CD4-positive, alpha-beta T cell treated with Interleukin-15 for 4 hours (primary cell): Measurements from ENCODE around the gene DYNC2I2.
"Not testable (repeated sequence)": the region's sequence is repeated elsewhere in the genome, so short reads cannot be mapped to it uniquely, and the experiment has no call there.

Experiments used
- DNase-seq: peaks from one replicate; pipeline ENCODE4 v3.0.0-alpha.2; 2020; ENCODE audit warnings: low spot score

The DYNC2I2 gene

GRCh38 chr9:128656416-128657343 lies at the start of gene DYNC2I2:
DYNC2I2 (minus strand) TSS chr9:128656847; CDS start chr9:128656726, 121 bp downstream.
- DNase-seq: peak; percentile 95

DNA sequence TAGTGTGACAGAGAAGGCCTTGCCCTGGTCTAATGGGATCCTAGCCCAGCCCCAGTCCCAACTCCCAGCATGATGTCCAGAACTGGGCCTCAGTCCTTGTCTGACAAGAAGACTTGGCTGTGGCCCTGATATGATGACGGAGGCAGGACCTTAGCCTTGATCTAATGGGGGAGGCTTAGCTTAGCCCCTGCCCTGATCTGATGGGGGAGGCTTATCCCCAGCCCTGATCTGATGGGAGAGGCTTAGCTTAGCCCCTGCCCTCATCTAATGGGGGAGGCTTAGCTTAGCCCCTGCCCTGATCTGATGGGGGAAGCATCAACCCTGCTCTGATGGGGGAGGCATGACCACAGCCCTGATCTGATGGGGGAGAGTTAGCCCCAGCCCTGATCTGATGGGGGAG lies 49.4 kb upstream of the DYNC2I2 start:
- DNase-seq: no peak

- no peak for DNase-seq
These were observed 48.7 kb upstream of the DYNC2I2 start for GRCh38 chr9:128705051-128705965.

- no peak for DNase-seq
These were observed 47.7 kb upstream of the DYNC2I2 start for GRCh38 chr9:128704356-128704670.

GRCh38 chr9:128703616-128704355 lies 47.1 kb upstream of the DYNC2I2 start:
- DNase-seq: no peak

DNA sequence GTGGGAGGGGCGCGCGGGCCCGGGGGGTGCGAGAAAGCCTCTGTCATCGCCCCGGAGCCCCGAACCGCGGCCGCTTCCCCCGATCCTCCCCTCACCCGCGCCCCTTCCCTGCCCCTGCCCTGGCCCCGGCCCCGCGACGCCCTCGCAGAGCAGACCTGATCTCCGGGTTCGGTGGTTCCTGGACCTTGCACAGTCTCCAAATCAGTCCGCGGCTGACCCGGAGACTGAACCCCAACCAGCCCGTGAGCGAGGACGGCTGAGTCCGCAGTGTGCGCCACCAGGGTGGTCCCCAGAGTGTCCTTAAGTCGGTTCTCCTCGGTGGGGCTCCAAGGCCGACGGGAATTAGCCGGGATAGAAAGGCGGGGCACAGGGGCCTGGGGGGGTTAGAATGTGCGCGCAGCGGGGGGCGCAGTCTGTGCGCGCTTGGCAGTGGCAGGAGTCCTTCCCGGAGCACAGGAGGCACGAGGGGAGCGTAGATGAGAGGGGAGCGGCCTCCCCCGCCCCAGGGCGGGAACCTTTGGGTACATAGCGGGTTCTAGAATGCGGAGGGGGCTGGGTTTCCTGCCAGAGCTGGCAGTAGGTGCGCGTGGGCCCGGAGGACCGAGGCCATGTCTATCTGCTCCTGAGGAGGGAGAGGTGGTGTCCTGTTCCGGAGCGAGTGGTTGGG lies 46.4 kb upstream of the DYNC2I2 start:
- no peak for DNase-seq

DNA sequence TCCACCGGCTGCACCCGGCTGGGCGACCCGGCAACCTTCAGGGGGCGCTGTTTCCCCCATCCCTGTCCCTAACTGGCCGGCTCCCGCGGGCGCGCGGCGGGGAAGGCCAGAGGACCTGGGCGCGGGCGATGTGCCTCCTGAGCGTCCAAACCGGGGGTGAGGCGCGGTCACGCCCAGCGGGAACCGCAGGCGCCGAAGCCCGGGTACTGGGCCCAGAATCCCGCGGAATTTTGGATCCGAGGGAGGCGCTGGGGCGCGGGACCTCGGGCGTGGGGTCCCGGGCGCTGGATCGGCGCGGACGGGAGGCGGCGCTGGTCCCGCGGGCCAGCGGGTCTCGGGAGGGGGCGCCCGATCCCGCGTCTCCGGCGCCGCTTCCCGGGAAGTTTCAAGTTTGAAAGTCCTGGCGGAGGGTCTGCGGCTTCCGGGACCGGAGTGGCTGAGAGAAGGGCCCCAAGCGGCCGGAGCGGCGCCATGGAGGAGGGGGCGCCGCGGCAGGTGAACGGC lies 45.9 kb upstream of the DYNC2I2 start, which contains the start of gene PKN3:
Gene PKN3 (plus strand): TSS at position 59 of the 504 bp plus-strand sequence. CDS start 413 bp downstream, at position 472.
- peak; percentile 80 for DNase-seq

DNA sequence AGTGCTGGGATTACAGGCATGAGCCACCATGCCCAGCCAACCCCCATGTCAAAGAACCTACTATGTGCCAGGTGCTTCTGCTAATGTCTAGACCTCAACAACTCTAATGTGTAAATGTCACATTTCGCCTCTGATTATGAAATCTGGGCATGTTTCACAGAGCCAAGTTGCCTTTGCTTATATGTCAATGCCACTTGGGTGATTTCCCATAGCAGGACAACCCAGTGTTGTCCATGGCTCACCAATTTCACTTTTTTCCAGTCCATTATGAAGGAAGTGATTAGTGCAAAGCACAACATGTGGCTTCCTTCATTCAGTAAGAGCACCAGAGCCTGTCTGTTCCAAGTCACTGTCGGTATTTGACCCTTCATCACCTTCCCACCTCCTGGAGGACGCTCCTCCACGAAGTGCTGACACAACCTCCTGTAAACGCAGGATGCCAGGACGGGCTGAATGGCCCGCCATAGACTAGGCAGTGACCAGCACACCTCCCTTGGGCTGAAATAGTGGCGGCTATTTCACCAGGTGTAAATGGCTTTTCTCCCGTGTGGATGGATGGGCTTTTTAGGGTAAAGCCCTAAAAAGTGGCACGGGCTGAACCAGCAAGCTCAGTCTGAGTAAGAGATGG lies 44.7 kb upstream of the DYNC2I2 start:
- DNase-seq: no peak

DNA sequence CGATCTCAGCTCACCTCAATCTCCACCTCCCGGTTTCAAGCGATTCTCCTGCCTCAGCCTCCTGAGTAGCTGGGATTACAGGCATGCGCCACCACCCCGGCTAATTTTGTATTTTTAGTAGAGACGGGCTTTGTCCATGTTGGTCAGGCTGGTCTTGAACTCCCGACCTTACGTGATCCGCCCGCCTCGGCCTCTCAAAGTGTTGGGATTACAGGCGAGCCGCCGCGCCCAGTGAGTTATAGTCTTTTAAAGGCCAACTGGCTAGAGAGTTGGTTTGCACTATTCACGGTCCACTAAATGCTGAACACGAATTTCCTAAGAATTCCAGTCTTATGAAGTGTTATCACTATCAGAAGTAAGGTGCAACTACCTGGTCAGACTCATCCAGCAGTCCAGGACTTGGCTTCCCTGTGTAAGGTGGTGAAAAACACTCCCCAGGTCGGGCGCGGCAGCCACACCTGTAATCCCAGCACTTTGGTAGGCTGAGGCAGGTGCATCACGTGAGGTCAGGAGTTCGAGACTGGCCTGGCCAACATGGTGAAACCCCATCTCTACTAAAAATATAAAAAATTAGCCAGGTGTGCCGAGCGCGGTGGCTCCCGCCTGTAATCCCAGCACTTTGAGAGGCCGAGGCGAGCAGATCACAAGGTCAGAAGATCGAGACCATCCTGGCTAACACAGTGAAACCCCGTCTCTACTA lies 42.6 kb upstream of the DYNC2I2 start:
- DNase-seq: not testable (repeated sequence)

- DNase-seq: no peak
These were observed 40.5 kb upstream of the DYNC2I2 start for GRCh38 chr9:128696923-128697707.

GRCh38 chr9:128694344-128694743 lies 37.7 kb upstream of the DYNC2I2 start:
- DNase-seq: no peak

DNA sequence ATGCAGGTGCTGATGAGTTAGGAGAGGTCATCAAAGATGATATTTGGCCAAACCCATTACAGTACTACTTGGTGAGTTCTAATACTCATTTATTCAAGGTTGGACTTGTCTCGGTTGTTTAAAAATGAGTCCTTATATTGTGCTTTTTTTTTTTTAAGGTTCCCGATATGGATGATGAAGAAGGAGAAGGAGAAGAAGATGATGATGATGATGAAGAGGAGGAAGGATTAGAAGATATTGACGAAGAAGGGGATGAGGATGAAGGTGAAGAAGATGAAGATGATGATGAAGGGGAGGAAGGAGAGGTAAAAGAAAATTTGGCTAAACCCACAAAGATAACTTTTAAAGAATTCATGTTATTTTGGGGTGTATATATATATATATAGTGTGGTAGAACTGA lies 37.1 kb upstream of the DYNC2I2 start:
- not testable (repeated sequence) for DNase-seq

- no peak for DNase-seq
These were observed 34.0 kb upstream of the DYNC2I2 start for GRCh38 chr9:128690684-128691034.

GRCh38 chr9:128689820-128690683 lies 33.4 kb upstream of the DYNC2I2 start:
- DNase-seq: peak; percentile 64

DNA sequence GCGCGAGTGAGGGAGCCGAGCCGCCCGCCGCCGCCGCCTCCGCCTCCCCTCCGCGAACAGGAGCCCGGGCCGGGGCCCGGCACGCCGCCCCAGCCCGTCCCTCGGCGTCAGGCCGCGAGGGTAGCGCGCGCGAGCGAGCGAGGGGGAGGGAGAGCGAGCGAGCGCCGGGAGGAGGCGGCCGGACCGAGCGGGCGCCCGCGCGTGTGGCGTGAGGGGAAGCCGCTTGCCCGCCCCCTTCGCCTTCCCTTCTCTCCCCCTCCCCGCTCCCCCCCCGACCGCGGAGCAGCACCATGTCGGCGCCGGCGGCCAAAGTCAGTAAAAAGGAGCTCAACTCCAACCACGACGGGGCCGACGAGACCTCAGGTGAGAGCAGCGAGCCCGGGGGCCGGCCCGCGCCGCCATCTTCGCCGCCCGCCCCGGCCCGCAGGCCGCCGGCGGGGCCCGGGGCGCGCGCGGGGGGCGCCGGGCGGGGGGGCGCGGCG lies 32.7 kb upstream of the DYNC2I2 start:
- no peak for DNase-seq

DNA sequence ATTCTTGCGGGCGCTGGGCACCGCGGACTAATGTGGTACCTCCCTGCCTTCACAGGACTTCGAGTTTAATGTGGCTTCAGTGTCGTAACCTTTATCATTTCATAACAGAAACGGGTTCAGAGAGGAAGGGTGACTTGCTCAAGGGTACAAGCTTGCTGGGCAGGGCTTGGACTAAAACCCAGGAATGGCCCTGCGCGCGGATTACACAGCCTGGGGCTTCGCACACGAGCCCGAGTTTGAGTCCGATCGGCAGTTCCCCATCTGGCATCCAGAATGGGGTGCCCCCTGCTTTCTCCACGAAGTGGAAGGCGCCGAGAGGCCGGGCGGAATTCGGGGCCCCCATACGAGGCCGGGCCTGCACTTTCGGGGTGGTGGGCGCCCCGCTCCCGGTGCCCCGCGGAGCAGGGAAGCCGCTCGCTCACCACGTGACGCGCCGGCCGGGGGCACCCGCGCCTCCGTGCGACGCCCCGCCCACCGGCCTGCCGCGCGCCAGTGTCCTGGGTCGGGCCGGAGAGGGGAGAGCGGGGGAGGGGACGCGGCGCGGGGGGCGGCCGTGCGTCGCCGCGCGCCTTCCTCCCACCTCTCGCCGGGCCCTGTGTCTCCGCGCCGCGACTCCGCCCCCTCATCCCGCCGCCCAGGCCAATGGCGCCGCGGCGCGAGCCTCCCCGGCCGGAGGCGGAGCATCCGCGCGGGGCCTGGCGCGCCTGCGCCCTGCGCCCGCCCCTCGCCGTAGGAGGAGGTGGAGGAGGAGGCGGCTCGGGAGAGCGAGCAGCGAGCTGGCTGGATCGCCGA lies 32.0 kb upstream of the DYNC2I2 start, which contains the start of gene SET:
Gene SET (plus strand): TSS at position 722 of the 792 bp plus-strand sequence. CDS start 361 bp downstream, outside the sequence.
- peak; percentile 94 for DNase-seq

DNA sequence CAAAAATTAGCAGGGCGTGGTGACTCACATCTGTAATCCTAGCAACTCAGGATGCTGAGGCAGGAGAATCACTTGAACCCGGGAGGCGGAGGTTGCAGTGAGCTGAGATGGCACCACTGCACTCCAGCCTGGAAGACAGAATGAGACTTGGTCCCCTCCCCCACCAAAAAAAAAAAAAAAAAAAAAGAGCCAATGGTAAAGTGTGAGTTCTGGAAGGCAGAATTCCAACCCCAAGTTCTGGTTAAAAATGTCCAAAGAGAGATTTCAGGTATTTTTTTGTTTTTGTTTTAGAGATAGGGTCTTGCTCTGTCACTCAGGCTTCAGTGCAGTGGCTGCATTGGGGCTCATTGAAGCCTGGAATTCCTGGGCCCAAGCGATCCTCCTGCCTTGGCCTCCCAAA lies 30.8 kb upstream of the DYNC2I2 start:
- no peak for DNase-seq
